Tibial artery (tissue), 4 donors: Measurements from ENCODE around the gene ANKS3.
A peak's percentile ranks its signal among the peaks of the same experiment; 100 is the strongest.

Experiments used
- DNase-seq, 2 donors: peaks; one replicate each; pipeline ENCODE4 v3.0.0-alpha.2; 2019
- H3K27ac ChIP-seq, 2 donors: fragments of 200-600 bp; sonication (generic) in 1 of 2; 1 replicate in 1 of 2; 2 replicates in 1 of 2; pipeline ENCODE4 v1.5.1; 2018 to 2019; ENCODE audit warnings: mild to moderate bottlenecking in 1 of 2
- H3K27me3 ChIP-seq, 2 donors: fragments of 200-600 bp; sonication (generic) in 1 of 2; one replicate each; pipeline versions ENCODE4 v1.5.1 to v1.6.0; 2016 to 2019
- H3K36me3 ChIP-seq, 3 donors: fragments of 200-600 bp; sonication (generic) in 2 of 3; one replicate each; pipeline ENCODE4 v1.5.1; 2016 to 2019; ENCODE audit warnings: mild to moderate bottlenecking in 2 of 3
- H3K4me1 ChIP-seq, 4 donors: fragments of 200-600 bp; sonication (generic) in 2 of 4; 1 replicate in 3 of 4; 2 replicates in 1 of 4; pipeline ENCODE4 v1.5.1; 2016 to 2019
- H3K4me3 ChIP-seq, 2 donors: fragments of 200-600 bp; sonication (generic) in 1 of 2; 1 replicate in 1 of 2; 2 replicates in 1 of 2; pipeline ENCODE4 v1.5.1; 2018 to 2019; ENCODE audit warnings: mild to moderate bottlenecking in 2 of 2
- H3K9me3 ChIP-seq, 3 donors: fragments of 200-600 bp; sonication (generic) in 1 of 3; one replicate each; pipeline ENCODE4 v1.5.1; 2016 to 2019
- CTCF ChIP-seq, 2 experiments: fragments of 200-600 bp in 1 of 2; fragments of 450-650 bp in 1 of 2; IDR thresholded peaks; one replicate each; pipeline ENCODE4 v1.5.1; 2017 to 2019; ENCODE audit warnings: antibody characterized with exemption in 2 of 2, mild to moderate bottlenecking in 1 of 2, moderate library complexity in 1 of 2
- intact Hi-C: fragments of 100-400 bp; cut with DNase I; formaldehyde crosslinking; loops from one replicate; pipeline ENCODE4 v1.15.0; 2023; ENCODE audit warnings: low total_unique reads

The ANKS3 gene, protein sequence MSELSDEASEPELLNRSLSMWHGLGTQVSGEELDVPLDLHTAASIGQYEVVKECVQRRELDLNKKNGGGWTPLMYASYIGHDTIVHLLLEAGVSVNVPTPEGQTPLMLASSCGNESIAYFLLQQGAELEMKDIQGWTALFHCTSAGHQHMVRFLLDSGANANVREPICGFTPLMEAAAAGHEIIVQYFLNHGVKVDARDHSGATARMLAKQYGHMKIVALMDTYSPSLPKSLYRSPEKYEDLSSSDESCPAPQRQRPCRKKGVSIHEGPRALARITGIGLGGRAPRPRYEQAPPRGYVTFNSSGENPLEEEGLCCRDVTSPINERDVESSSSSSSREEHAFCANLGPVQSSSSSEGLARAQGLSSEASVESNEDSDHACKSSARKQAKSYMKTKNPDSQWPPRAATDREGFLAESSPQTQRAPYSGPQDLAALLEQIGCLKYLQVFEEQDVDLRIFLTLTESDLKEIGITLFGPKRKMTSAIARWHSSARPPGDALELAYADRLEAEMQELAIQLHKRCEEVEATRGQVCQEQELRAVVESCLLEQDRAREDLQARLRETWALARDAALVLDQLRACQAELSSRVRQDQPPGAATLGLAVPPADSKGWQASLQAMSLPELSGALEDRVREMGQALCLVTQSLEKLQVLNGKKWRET

DNA sequence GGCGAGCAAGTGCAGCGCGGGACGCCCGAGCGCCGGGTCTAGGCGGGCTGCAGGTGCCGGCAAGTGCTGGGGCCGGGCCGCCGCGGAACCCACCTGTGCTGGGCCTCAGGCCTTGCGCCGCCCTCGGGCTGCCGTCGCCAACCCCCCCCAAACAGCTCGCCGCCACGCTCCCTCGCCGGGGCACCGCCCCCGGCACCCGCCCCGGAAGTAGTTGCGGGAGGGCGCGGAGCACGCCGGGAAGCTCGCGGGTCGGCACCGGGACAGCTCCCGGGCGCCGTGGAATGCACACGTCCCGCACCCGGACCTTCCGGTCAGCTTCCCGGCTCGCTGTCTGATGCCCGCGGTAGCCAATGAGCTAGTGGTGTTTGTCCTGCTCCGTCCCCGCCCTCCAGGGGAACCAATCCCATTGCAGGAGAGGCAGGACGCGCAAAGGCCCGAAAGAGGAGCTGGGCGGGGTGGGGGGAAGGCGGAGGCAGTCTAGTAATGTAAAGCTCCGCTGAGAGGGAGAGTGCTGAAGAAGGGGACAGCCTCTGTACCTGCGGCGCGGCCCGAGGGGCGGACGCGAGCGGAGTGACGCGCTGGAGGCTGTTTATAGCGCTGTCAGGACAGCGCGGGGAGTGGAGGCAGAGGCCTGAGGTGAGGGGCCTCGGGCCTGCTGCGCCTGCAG is at the start of gene ANKS3, which contains the start of gene DNAAF8:
ANKS3 (minus strand) TSS at position 209 of the 667 bp plus-strand sequence. CDS start 4,122 bp downstream, outside the sequence.
DNAAF8 (plus strand) TSS at position 475 of the 667 bp plus-strand sequence. CDS start 1,978 bp downstream, outside the sequence.
- intact Hi-C loops, result no loop called here
- H3K4me3 ChIP-seq, result peak within 1 kb of the TSS; percentile 76 to 83
- DNase-seq, result peak; percentile 98 to 99
- H3K36me3 ChIP-seq, result peaks cover 7 to 21% (median 21%) of the 10 kb centered on the region in 3 donors
- H3K27ac ChIP-seq, result peak within 1 kb of the TSS; percentile 76 to 81
- H3K9me3 ChIP-seq, result no peaks in the 10 kb centered on the region
- no peaks in the 10 kb centered on the region for H3K27me3 ChIP-seq
- no peak for TF ChIP-seq CTCF (IDR thresholded peaks at IDR 0.05)
- peaks cover 0 to 18% (median 11%) of the 10 kb centered on the region in 4 donors for H3K4me1 ChIP-seq

- no peak for DNase-seq
- peaks cover 0 to 6% of the 10 kb centered on the region in 2 donors for H3K27me3 ChIP-seq
- no peak for TF ChIP-seq CTCF (IDR thresholded peaks at IDR 0.05)
- intact Hi-C loops, result no loop called here
- no peaks in the 10 kb centered on the region for H3K9me3 ChIP-seq
- H3K4me1 ChIP-seq, result no peaks in the 10 kb centered on the region
- no peaks in the 10 kb centered on the region for H3K36me3 ChIP-seq
- H3K4me3 ChIP-seq, result no peak overlapping the region
- no peak overlapping the region for H3K27ac ChIP-seq
Observed at GRCh38 chr16:4783251-4783950, 49.3 kb upstream of the ANKS3 start.

DNA sequence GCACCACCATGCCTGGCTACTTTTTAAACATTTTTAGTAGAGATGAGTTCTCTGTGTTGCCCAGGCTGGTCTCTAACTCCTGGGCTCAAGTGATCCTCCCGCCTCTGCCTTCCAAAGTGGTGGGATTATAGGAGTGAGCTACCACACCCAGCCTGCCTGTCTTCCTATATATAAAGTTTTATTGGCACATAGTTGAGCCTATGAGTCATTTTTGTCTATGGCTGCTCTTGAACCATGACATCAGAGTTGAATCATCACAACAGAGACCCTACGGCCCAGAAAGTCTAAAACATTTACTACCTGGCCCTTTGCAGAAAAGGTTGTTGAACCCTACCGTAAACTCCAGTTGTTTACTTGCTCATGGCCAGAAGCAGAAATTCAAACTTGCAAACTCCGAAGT is 46.2 kb upstream of the ANKS3 start:
- no peak for TF ChIP-seq CTCF (IDR thresholded peaks at IDR 0.05)
- Histone ChIP-seq H3K27ac (no peak overlapping the region), H3K9me3 (no peaks in the 10 kb centered on the region), H3K4me3 (no peak overlapping the region), H3K4me1 (no peaks in the 10 kb centered on the region), H3K36me3 (no peaks in the 10 kb centered on the region), H3K27me3 (peaks cover 0 to 5% of the 10 kb centered on the region in 2 donors)
- intact Hi-C loops, result no loop called here
- no peak for DNase-seq

- no peak for TF ChIP-seq CTCF (IDR thresholded peaks at IDR 0.05)
- Histone ChIP-seq H3K9me3 (no peaks in the 10 kb centered on the region), H3K4me1 (no peaks in the 10 kb centered on the region), H3K4me3 (no peak overlapping the region), H3K36me3 (no peaks in the 10 kb centered on the region), H3K27ac (no peak overlapping the region), H3K27me3 (peaks cover 0 to 5% of the 10 kb centered on the region in 2 donors)
- no peak for DNase-seq
- intact Hi-C loops, result no loop called here
Observed at GRCh38 chr16:4778050-4778392, 44.0 kb upstream of the ANKS3 start.

- no peak for DNase-seq
- no peak overlapping the region for H3K4me3 ChIP-seq
- intact Hi-C loops, result no loop called here
Observed at GRCh38 chr16:4777339-4778049, 43.4 kb upstream of the ANKS3 start.

More at GRCh38 chr16:4777339-4778049, 43.4 kb upstream of the ANKS3 start:
- Histone ChIP-seq H3K9me3 (no peaks in the 10 kb centered on the region), H3K4me1 (no peaks in the 10 kb centered on the region), H3K27me3 (peaks cover 0 to 5% of the 10 kb centered on the region in 2 donors), H3K36me3 (no peaks in the 10 kb centered on the region), H3K27ac (no peak overlapping the region)
- no peak for TF ChIP-seq CTCF (IDR thresholded peaks at IDR 0.05)
